Cardiac fibroblast (primary cell): ENCODE results near the gene PTPRG.
A peak's percentile ranks its signal among the peaks of the same experiment; 100 is the strongest.

Experiments
- DNase-seq, 2 donors: peaks; one replicate each; pipeline versions ENCODE4 v3.0.0 to v3.0.0-alpha.2; 2010; ENCODE audit warnings: low read depth in 2 of 2
- H3K4me3 ChIP-seq, 2 donors: replicated peaks in 1 of 2; 1 replicate in 1 of 2; 2 replicates in 1 of 2; pipeline ENCODE4 v1.5.1; 2011; ENCODE audit warnings: low read depth in 2 of 2, low read length in 2 of 2, mild to moderate bottlenecking in 2 of 2, moderate library complexity in 1 of 2
- TF ChIP-seq, protein P1 (sequence below): IDR thresholded peaks from one replicate; pipeline ENCODE4 v1.5.1; 2011; ENCODE audit warnings: low read depth, mild to moderate bottlenecking, low read length, inconsistent platforms

PTPRG gene

GRCh38 chr3:61736506-61736905 is 175.1 kb downstream of the PTPRG start:
- H3K4me3 ChIP-seq: no peak overlapping the region
- TF ChIP-seq, protein P1, sequence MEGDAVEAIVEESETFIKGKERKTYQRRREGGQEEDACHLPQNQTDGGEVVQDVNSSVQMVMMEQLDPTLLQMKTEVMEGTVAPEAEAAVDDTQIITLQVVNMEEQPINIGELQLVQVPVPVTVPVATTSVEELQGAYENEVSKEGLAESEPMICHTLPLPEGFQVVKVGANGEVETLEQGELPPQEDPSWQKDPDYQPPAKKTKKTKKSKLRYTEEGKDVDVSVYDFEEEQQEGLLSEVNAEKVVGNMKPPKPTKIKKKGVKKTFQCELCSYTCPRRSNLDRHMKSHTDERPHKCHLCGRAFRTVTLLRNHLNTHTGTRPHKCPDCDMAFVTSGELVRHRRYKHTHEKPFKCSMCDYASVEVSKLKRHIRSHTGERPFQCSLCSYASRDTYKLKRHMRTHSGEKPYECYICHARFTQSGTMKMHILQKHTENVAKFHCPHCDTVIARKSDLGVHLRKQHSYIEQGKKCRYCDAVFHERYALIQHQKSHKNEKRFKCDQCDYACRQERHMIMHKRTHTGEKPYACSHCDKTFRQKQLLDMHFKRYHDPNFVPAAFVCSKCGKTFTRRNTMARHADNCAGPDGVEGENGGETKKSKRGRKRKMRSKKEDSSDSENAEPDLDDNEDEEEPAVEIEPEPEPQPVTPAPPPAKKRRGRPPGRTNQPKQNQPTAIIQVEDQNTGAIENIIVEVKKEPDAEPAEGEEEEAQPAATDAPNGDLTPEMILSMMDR: no peak
- peak in 1 of 2 donors; percentile 24 for DNase-seq

GRCh38 chr3:61739640-61740039 is 178.3 kb downstream of the PTPRG start:
- TF ChIP-seq, protein P1: no peak
- no peak overlapping the region for H3K4me3 ChIP-seq
- DNase-seq: no peak

DNA sequence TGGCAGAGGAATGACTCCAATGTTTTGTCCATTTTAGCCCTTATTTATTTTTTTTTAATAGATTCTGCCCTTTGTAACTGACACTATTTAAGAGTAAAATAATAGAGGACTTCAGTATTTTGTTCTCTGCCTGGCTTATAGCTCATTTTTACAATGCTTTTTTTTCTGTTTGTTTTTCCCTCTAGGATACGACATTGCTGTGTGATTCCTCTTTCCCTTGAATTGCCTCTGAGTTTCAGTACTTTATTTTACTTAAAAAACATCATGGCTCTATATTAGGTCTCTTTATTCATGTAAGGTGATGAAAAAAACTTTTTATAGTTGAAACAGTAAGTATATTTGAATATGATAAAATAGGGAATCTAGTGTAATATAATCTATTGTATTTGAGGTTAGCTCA is 179.1 kb downstream of the PTPRG start:
- TF ChIP-seq, protein P1: no peak
- H3K4me3 ChIP-seq: no peak overlapping the region
- DNase-seq: no peak

DNA sequence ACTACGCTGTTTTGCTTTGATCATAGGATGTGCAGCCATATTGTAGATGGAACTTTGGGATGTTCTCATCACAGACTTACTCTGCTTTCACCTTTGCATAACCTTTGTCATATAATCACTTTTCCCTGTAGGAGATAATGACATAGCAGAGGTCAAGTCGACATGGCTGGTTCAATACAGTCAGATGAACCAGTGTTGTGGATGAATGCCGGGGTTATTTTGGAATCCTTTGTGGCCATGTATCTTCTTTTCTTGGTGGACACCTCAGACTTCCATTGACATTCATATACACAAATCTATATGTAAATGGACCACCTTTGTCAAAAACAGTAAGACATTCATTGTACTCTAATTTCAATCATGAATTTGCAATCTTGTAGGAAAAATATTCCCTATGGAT is 180.2 kb downstream of the PTPRG start:
- TF ChIP-seq, protein P1: no peak
- no peak overlapping the region for H3K4me3 ChIP-seq
- no peak for DNase-seq

- TF ChIP-seq, protein P1: no peak
- H3K4me3 ChIP-seq: no peak overlapping the region
- DNase-seq: no peak
Measured at GRCh38 chr3:61742006-61742405, 180.6 kb downstream of the PTPRG start.

GRCh38 chr3:61743067-61743466 is 181.7 kb downstream of the PTPRG start:
- no peak overlapping the region for H3K4me3 ChIP-seq
- no peak for DNase-seq
- TF ChIP-seq, protein P1: no peak

GRCh38 chr3:61743686-61744242 is 182.4 kb downstream of the PTPRG start:
- no peak for DNase-seq
- no peak overlapping the region for H3K4me3 ChIP-seq
- TF ChIP-seq, protein P1: no peak
